Mononuclear cell (primary cell): ENCODE results near the gene CST8. TPM values are rescaled to one million over a fixed set of nuclear protein-coding genes. Genes with fewer than 3 reads are reported as not detected.

ENCODE experiments used
- H3K27me3 ChIP-seq: 2 replicates; pipeline ENCODE4 v1.6.0; 2011; ENCODE audit warnings: low read length, control low read depth; ENCODE audit not compliant: insufficient read depth
- H3K4me1 ChIP-seq: 2 replicates; pipeline ENCODE4 v1.5.1; 2011; ENCODE audit warnings: mild to moderate bottlenecking, low read length, control low read depth; ENCODE audit not compliant: insufficient read depth
- H3K4me3 ChIP-seq: 2 replicates; pipeline ENCODE4 v1.5.1; 2011; ENCODE audit warnings: mild to moderate bottlenecking, low read length, moderate library complexity
- H3K9me3 ChIP-seq: 2 replicates; pipeline ENCODE4 v1.5.1; 2011; ENCODE audit warnings: low read depth, mild to moderate bottlenecking, control low read depth, low read length
- total RNA-seq: library from RNA; depleted of rRNA; stranded (reverse); fragments of >200 nt; gene quantifications from one replicate; pipeline ENCODE4 v1.2.3, GENCODE V29; 2012

CST8 gene
- total RNA-seq, 1 donor, result not detected

GRCh38 chr20:23497536-23497935, 6.6 kb downstream of the CST8 start:
- Histone ChIP-seq H3K4me3 (no peak overlapping the region), H3K9me3 (no peaks in the 10 kb centered on the region), H3K27me3 (no peaks in the 10 kb centered on the region), H3K4me1 (no peaks in the 10 kb centered on the region)

- Histone ChIP-seq H3K4me1 (no peaks in the 10 kb centered on the region), H3K27me3 (no peaks in the 10 kb centered on the region), H3K4me3 (no peak overlapping the region), H3K9me3 (no peaks in the 10 kb centered on the region)
These were observed 11.0 kb downstream of the CST8 start for GRCh38 chr20:23501926-23502325.

GRCh38 chr20:23503649-23504048, 12.7 kb downstream of the CST8 start:
- Histone ChIP-seq H3K4me3 (no peak overlapping the region), H3K9me3 (no peaks in the 10 kb centered on the region), H3K27me3 (no peaks in the 10 kb centered on the region), H3K4me1 (no peaks in the 10 kb centered on the region)

GRCh38 chr20:23507346-23507745, 16.4 kb downstream of the CST8 start:
- H3K4me3 ChIP-seq, result no peak overlapping the region
- no peaks in the 10 kb centered on the region for H3K4me1 ChIP-seq
- H3K27me3 ChIP-seq, result no peaks in the 10 kb centered on the region
- no peaks in the 10 kb centered on the region for H3K9me3 ChIP-seq

GRCh38 chr20:23508449-23509229, 17.7 kb downstream of the CST8 start:
- H3K4me3 ChIP-seq, result no peak overlapping the region
- no peaks in the 10 kb centered on the region for H3K27me3 ChIP-seq
- no peaks in the 10 kb centered on the region for H3K4me1 ChIP-seq
- H3K9me3 ChIP-seq, result no peaks in the 10 kb centered on the region

GRCh38 chr20:23509247-23509913, 18.5 kb downstream of the CST8 start:
- Histone ChIP-seq H3K4me1 (no peaks in the 10 kb centered on the region), H3K9me3 (no peaks in the 10 kb centered on the region), H3K27me3 (no peaks in the 10 kb centered on the region), H3K4me3 (no peak overlapping the region)

GRCh38 chr20:23510000-23510590, 19.2 kb downstream of the CST8 start:
- Histone ChIP-seq H3K9me3 (no peaks in the 10 kb centered on the region), H3K4me1 (no peaks in the 10 kb centered on the region), H3K27me3 (no peaks in the 10 kb centered on the region), H3K4me3 (no peak overlapping the region)

- H3K9me3 ChIP-seq, result no peaks in the 10 kb centered on the region
- no peaks in the 10 kb centered on the region for H3K27me3 ChIP-seq
- H3K4me1 ChIP-seq, result no peaks in the 10 kb centered on the region
- H3K4me3 ChIP-seq, result no peak overlapping the region
These were observed 22.2 kb downstream of the CST8 start for GRCh38 chr20:23513164-23513563.

- Histone ChIP-seq H3K4me1 (no peaks in the 10 kb centered on the region), H3K9me3 (no peaks in the 10 kb centered on the region), H3K27me3 (no peaks in the 10 kb centered on the region), H3K4me3 (no peak overlapping the region)
These were observed 23.9 kb downstream of the CST8 start for GRCh38 chr20:23514848-23515247.

- no peaks in the 10 kb centered on the region for H3K27me3 ChIP-seq
- no peaks in the 10 kb centered on the region for H3K9me3 ChIP-seq
- H3K4me3 ChIP-seq, result no peak overlapping the region
- no peaks in the 10 kb centered on the region for H3K4me1 ChIP-seq
These were observed 24.5 kb downstream of the CST8 start for GRCh38 chr20:23515250-23515939.

GRCh38 chr20:23517719-23518118, 26.8 kb downstream of the CST8 start:
- Histone ChIP-seq H3K4me3 (no peak overlapping the region), H3K9me3 (no peaks in the 10 kb centered on the region), H3K27me3 (no peaks in the 10 kb centered on the region), H3K4me1 (no peaks in the 10 kb centered on the region)

GRCh38 chr20:23519556-23519955, 28.6 kb downstream of the CST8 start:
- Histone ChIP-seq H3K27me3 (no peaks in the 10 kb centered on the region), H3K4me3 (no peak overlapping the region), H3K4me1 (no peaks in the 10 kb centered on the region), H3K9me3 (no peaks in the 10 kb centered on the region)

- Histone ChIP-seq H3K4me3 (no peak overlapping the region), H3K27me3 (no peaks in the 10 kb centered on the region), H3K9me3 (no peaks in the 10 kb centered on the region), H3K4me1 (no peaks in the 10 kb centered on the region)
These were observed 29.3 kb downstream of the CST8 start for GRCh38 chr20:23520185-23520584.

- H3K27me3 ChIP-seq, result no peaks in the 10 kb centered on the region
- H3K4me1 ChIP-seq, result no peaks in the 10 kb centered on the region
- H3K9me3 ChIP-seq, result no peaks in the 10 kb centered on the region
- no peak overlapping the region for H3K4me3 ChIP-seq
These were observed 33.2 kb downstream of the CST8 start for GRCh38 chr20:23524146-23524545.

GRCh38 chr20:23526850-23527249, 35.9 kb downstream of the CST8 start:
- Histone ChIP-seq H3K4me1 (no peaks in the 10 kb centered on the region), H3K9me3 (no peaks in the 10 kb centered on the region), H3K4me3 (no peak overlapping the region), H3K27me3 (no peaks in the 10 kb centered on the region)
